Bronchial epithelial cell (primary cell): ENCODE results near the gene OR51E2. TPM values are rescaled to one million over a fixed set of nuclear protein-coding genes. Genes with fewer than 3 reads are reported as not detected.
"Not testable (repeated sequence)": the region's sequence is repeated elsewhere in the genome, so short reads cannot be mapped to it uniquely, and the experiment has no call there.

Experiments
- DNase-seq: peaks from one replicate; pipeline ENCODE4 v3.0.0-alpha.2; 2010; ENCODE audit warnings: low read depth
- FAIRE-seq: peaks from 2 replicates; lab custom pipeline; 2011; peaks lifted over from hg19 to GRCh38; lab: Jason Lieb, UNC
- H3K27me3 ChIP-seq: 2 replicates; pipeline ENCODE4 v1.5.1; 2011; ENCODE audit warnings: low read length; ENCODE audit not compliant: control insufficient read depth, insufficient read depth
- H3K36me3 ChIP-seq: 2 replicates; pipeline ENCODE4 v1.5.1; 2011; ENCODE audit warnings: low read length; ENCODE audit not compliant: control insufficient read depth, insufficient read depth
- H3K4me3 ChIP-seq: 2 replicates; pipeline ENCODE4 v1.5.1; 2011; ENCODE audit warnings: mild to moderate bottlenecking, low read depth, low read length, control low read depth
- CTCF ChIP-seq: IDR thresholded peaks from 2 replicates; pipeline ENCODE4 v1.5.1; 2011; ENCODE audit warnings: mild to moderate bottlenecking, moderate library complexity, low read length, control low read depth, inconsistent platforms; ENCODE audit not compliant: insufficient read depth, severe bottlenecking
- total RNA-seq: library from RNA; depleted of rRNA; stranded (reverse); fragments of >200 nt; gene quantifications from 2 replicates; pipeline ENCODE4 v1.2.1, GENCODE V29; 2014

Gene OR51E2
- not detected in 2 replicates for total RNA-seq

GRCh38 chr11:4697585-4697984, at the start of gene OR51E2:
OR51E2 (minus strand) TSS chr11:4697853; CDS start chr11:4682711, 15,142 bp downstream.
- FAIRE-seq (no peak), DNase-seq (peak; percentile 12)
- Histone ChIP-seq H3K4me3 (no peak within 1 kb of the TSS), H3K36me3 (no peaks in the 10 kb centered on the region), H3K27me3 (no peaks in the 10 kb centered on the region)
- TF ChIP-seq CTCF = no peak

- no peaks in the 10 kb centered on the region for H3K27me3 ChIP-seq
- H3K4me3 ChIP-seq = no peak overlapping the region
- no peaks in the 10 kb centered on the region for H3K36me3 ChIP-seq
- TF ChIP-seq CTCF = no peak
- FAIRE-seq (no peak), DNase-seq (no peak)
These were observed 43.1 kb upstream of the OR51E2 start for GRCh38 chr11:4740735-4741134.

GRCh38 chr11:4727171-4727570, 29.5 kb upstream of the OR51E2 start:
- no peak for FAIRE-seq
- no peak overlapping the region for H3K4me3 ChIP-seq
- no peak for DNase-seq
- no peak for TF ChIP-seq CTCF
- H3K27me3 ChIP-seq = no peaks in the 10 kb centered on the region
- no peaks in the 10 kb centered on the region for H3K36me3 ChIP-seq

GRCh38 chr11:4722616-4723534, 25.2 kb upstream of the OR51E2 start:
- H3K36me3 ChIP-seq, FAIRE-seq, H3K4me3 ChIP-seq, H3K27me3 ChIP-seq, DNase-seq: not testable (repeated sequence)

- no peak for TF ChIP-seq CTCF
- no peak for DNase-seq
- H3K36me3 ChIP-seq = no peaks in the 10 kb centered on the region
- no peak overlapping the region for H3K4me3 ChIP-seq
- H3K27me3 ChIP-seq = no peaks in the 10 kb centered on the region
- no peak for FAIRE-seq
These were observed 16.6 kb upstream of the OR51E2 start for GRCh38 chr11:4714300-4714699.

GRCh38 chr11:4713241-4713640, 15.6 kb upstream of the OR51E2 start:
- Histone ChIP-seq H3K4me3 (no peak overlapping the region), H3K27me3 (no peaks in the 10 kb centered on the region), H3K36me3 (no peaks in the 10 kb centered on the region)
- FAIRE-seq (no peak), DNase-seq (peak; percentile 14)
- no peak for TF ChIP-seq CTCF
